PC-9 (cell line): Measurements from ENCODE around the gene CCDC85A.

ENCODE experiments used
- CTCF ChIP-seq: fragments of 200-600 bp; sonication (generic); conservative IDR thresholded peaks from 2 replicates; pipeline ENCODE4 v1.6.1; 2017; ENCODE audit warnings: mixed run types, antibody characterized with exemption, mild to moderate bottlenecking, moderate library complexity
- EZH2 ChIP-seq: fragments of 200-600 bp; sonication (generic); IDR thresholded peaks from 2 replicates; pipeline ENCODE4 v1.8.0; 2017; ENCODE audit warnings: antibody characterized with exemption, low read depth

- TF ChIP-seq CTCF = no peak
- no peak for TF ChIP-seq EZH2
Measured at GRCh38 chr2:56227811-56228210, 44.0 kb downstream of the CCDC85A start.
